ENCODE measurements around the gene PRCD. TPM values are rescaled to one million over a fixed set of nuclear protein-coding genes. Genes with fewer than 3 reads are reported as not detected.
"Not testable (repeated sequence)": the region's sequence is repeated elsewhere in the genome, so short reads cannot be mapped to it uniquely, and the experiment has no call there.

PRCD gene
- total RNA-seq, 2 experiments from 2014 or later: not detected

- Mint-ChIP-seq H3K27ac (peak overlapping the region; percentile 82), H3K4me3 (no peak overlapping the region), H3K4me1 (peaks cover 31% of the 10 kb centered on the region), H3K9me3 (no peaks in the 10 kb centered on the region), H3K27me3 (no peaks in the 10 kb centered on the region), H3K36me3 (ENCODE audit: low read depth) (no peaks in the 10 kb centered on the region)
- CTCF ChIA-PET: interaction anchor here (0.5 to 5.3 kb wide), 44 partner anchors 9 to 577 kb away, joined by 3 to 25 read pairs (median 4); partner anchors contain the start of genes JMJD6, METTL23, PRCD and RHBDF2
- DNase-seq: peak; percentile 80
- POLR2A ChIA-PET: no interaction called here
Measured at GRCh38 chr17:76523084-76524037, 16.5 kb upstream of the PRCD start.

- DNase-seq: no peak
- Mint-ChIP-seq H3K4me3 (no peak overlapping the region), H3K27ac (no peak overlapping the region), H3K9me3 (no peaks in the 10 kb centered on the region), H3K36me3 (ENCODE audit: low read depth) (no peaks in the 10 kb centered on the region), H3K27me3 (no peaks in the 10 kb centered on the region), H3K4me1 (peaks cover 27% of the 10 kb centered on the region)
- POLR2A ChIA-PET: no interaction called here
- CTCF ChIA-PET: interaction anchor here (0.7 to 2.0 kb wide), 4 partner anchors 8 to 99 kb away, joined by 3 to 9 read pairs (median 4); no protein-coding TSS in a partner anchor
Measured at GRCh38 chr17:76524598-76525512, 15.0 kb upstream of the PRCD start.

- POLR2A ChIA-PET; H3K4me3 Mint-ChIP-seq; H3K36me3 Mint-ChIP-seq (ENCODE audit: low read depth); DNase-seq; H3K27ac Mint-ChIP-seq; H3K27me3 Mint-ChIP-seq; H3K9me3 Mint-ChIP-seq: not testable (repeated sequence)
- CTCF ChIA-PET: interaction anchor here (1.1 to 1.2 kb wide), 2 partner anchors 8 to 98 kb away, joined by 3 to 5 read pairs; no protein-coding TSS in a partner anchor
- H3K4me1 Mint-ChIP-seq: peaks cover 28% of the 10 kb centered on the region
Measured at GRCh38 chr17:76525513-76525833, 14.4 kb upstream of the PRCD start.

- H3K9me3 Mint-ChIP-seq; H3K4me3 Mint-ChIP-seq; H3K36me3 Mint-ChIP-seq (ENCODE audit: low read depth); H3K27me3 Mint-ChIP-seq; H3K27ac Mint-ChIP-seq; POLR2A ChIA-PET; DNase-seq: not testable (repeated sequence)
- peaks cover 28% of the 10 kb centered on the region for H3K4me1 Mint-ChIP-seq
- CTCF ChIA-PET: interaction anchor here (1.1 kb wide), 1 partner anchor 19 kb away, joined by 3 read pairs; no protein-coding TSS in a partner anchor
Measured at GRCh38 chr17:76527016-76527415, 12.8 kb upstream of the PRCD start.

- H3K4me3 Mint-ChIP-seq: no peak overlapping the region
- H3K27ac Mint-ChIP-seq: peak overlapping the region; percentile 62
- peak; percentile 48 for DNase-seq
- H3K4me1 Mint-ChIP-seq: peaks cover 28% of the 10 kb centered on the region
- CTCF ChIA-PET: interaction anchor here (0.6 to 1.4 kb wide), 4 partner anchors 15 to 633 kb away, joined by 3 to 4 read pairs (median 4); no protein-coding TSS in a partner anchor
- no peaks in the 10 kb centered on the region for H3K27me3 Mint-ChIP-seq
- POLR2A ChIA-PET: no interaction called here
- H3K9me3 Mint-ChIP-seq: no peaks in the 10 kb centered on the region
- H3K36me3 Mint-ChIP-seq (ENCODE audit: low read depth): no peaks in the 10 kb centered on the region
Measured at GRCh38 chr17:76527430-76528111, 12.3 kb upstream of the PRCD start.

GRCh38 chr17:76528156-76528527, 11.7 kb upstream of the PRCD start:
- no peak overlapping the region for H3K4me3 Mint-ChIP-seq
- no peaks in the 10 kb centered on the region for H3K36me3 Mint-ChIP-seq (ENCODE audit: low read depth)
- no peak for DNase-seq
- ChIA-PET POLR2A (no interaction called here), CTCF (interaction anchor here (1.1 to 1.4 kb wide), 4 partner anchors 11 to 153 kb away, joined by 3 to 4 read pairs (median 4); no protein-coding TSS in a partner anchor)
- peaks cover 24% of the 10 kb centered on the region for H3K4me1 Mint-ChIP-seq
- no peaks in the 10 kb centered on the region for H3K27me3 Mint-ChIP-seq
- no peaks in the 10 kb centered on the region for H3K9me3 Mint-ChIP-seq
- H3K27ac Mint-ChIP-seq: peak overlapping the region; percentile 62

GRCh38 chr17:76528528-76529223, 11.2 kb upstream of the PRCD start:
- DNase-seq: no peak

GRCh38 chr17:76529224-76530094, 10.4 kb upstream of the PRCD start:
- DNase-seq: no peak
- no peak overlapping the region for H3K27ac Mint-ChIP-seq
- peaks cover 16% of the 10 kb centered on the region for H3K4me1 Mint-ChIP-seq
- H3K4me3 Mint-ChIP-seq: no peak overlapping the region
- H3K36me3 Mint-ChIP-seq (ENCODE audit: low read depth): no peaks in the 10 kb centered on the region
- no peaks in the 10 kb centered on the region for H3K27me3 Mint-ChIP-seq
- ChIA-PET CTCF (interaction anchor here (1.4 kb wide), 1 partner anchor 10 kb away, joined by 4 read pairs; no protein-coding TSS in a partner anchor), POLR2A (no interaction called here)
- no peaks in the 10 kb centered on the region for H3K9me3 Mint-ChIP-seq

More at GRCh38 chr17:76528528-76529223, 11.2 kb upstream of the PRCD start:
- ChIA-PET CTCF (interaction anchor here (1.1 to 1.4 kb wide), 3 partner anchors 10 to 153 kb away, joined by 4 read pairs; no protein-coding TSS in a partner anchor), POLR2A (no interaction called here)
- peak overlapping the region; percentile 31 for H3K27ac Mint-ChIP-seq
- peaks cover 19% of the 10 kb centered on the region for H3K4me1 Mint-ChIP-seq
- no peak overlapping the region for H3K4me3 Mint-ChIP-seq
- H3K9me3 Mint-ChIP-seq: no peaks in the 10 kb centered on the region
- no peaks in the 10 kb centered on the region for H3K36me3 Mint-ChIP-seq (ENCODE audit: low read depth)
- H3K27me3 Mint-ChIP-seq: no peaks in the 10 kb centered on the region

GRCh38 chr17:76530095-76530723, 9.6 kb upstream of the PRCD start:
- Mint-ChIP-seq H3K4me3 (no peak overlapping the region), H3K9me3 (no peaks in the 10 kb centered on the region), H3K27ac (peak overlapping the region; percentile 19), H3K27me3 (peaks cover 2% of the 10 kb centered on the region), H3K4me1 (peaks cover 16% of the 10 kb centered on the region), H3K36me3 (ENCODE audit: low read depth) (no peaks in the 10 kb centered on the region)
- CTCF ChIA-PET: no interaction called here
- DNase-seq: no peak
- POLR2A ChIA-PET: interaction anchor here (0.6 kb wide), 1 partner anchor 148 kb away, joined by 4 read pairs; no protein-coding TSS in a partner anchor

- Mint-ChIP-seq H3K27ac (no peak overlapping the region), H3K4me3 (no peak overlapping the region), H3K36me3 (ENCODE audit: low read depth) (no peaks in the 10 kb centered on the region), H3K9me3 (no peaks in the 10 kb centered on the region), H3K27me3 (peaks cover 6% of the 10 kb centered on the region), H3K4me1 (peaks cover 16% of the 10 kb centered on the region)
- POLR2A ChIA-PET: interaction anchor here (0.6 kb wide), 1 partner anchor 149 kb away, joined by 4 read pairs; no protein-coding TSS in a partner anchor
- CTCF ChIA-PET: interaction anchor here (2.3 kb wide), 1 partner anchor 8 kb away, joined by 8 read pairs; no protein-coding TSS in a partner anchor
- no peak for DNase-seq
Measured at GRCh38 chr17:76530811-76531485, 8.9 kb upstream of the PRCD start.

Measured in activated CD4-positive, alpha-beta T cell treated with anti-CD3 and anti-CD28 coated beads, Interleukin-2, amount 10 ng/mL, durations not matched to agents 7 days and 5 days (primary cell).